Skeletal muscle tissue (tissue), 4 donors: Measurements from ENCODE around the gene DGKG. TPM values are rescaled to one million over a fixed set of nuclear protein-coding genes. Genes with fewer than 3 reads are reported as not detected.

Experiments
- H3K27ac ChIP-seq: one replicate; pipeline ENCODE4 v1.7.0; 2013; ENCODE audit warnings: mild to moderate bottlenecking, low read depth, low read length, inconsistent platforms
- H3K27me3 ChIP-seq, 3 donors: one replicate each; pipeline ENCODE4 v1.7.0; 2013; ENCODE audit warnings: low read length in 3 of 3; ENCODE audit not compliant: control insufficient read depth in 3 of 3, insufficient read depth in 3 of 3
- H3K36me3 ChIP-seq, 3 donors: one replicate each; pipeline ENCODE4 v1.7.0; 2013; ENCODE audit warnings: low read length in 3 of 3; ENCODE audit not compliant: control insufficient read depth in 3 of 3, insufficient read depth in 3 of 3
- H3K4me1 ChIP-seq, 3 donors: one replicate each; pipeline ENCODE4 v1.7.0; 2013; ENCODE audit warnings: low read length in 3 of 3, mild to moderate bottlenecking in 3 of 3; ENCODE audit not compliant: control insufficient read depth in 3 of 3, insufficient read depth in 3 of 3
- H3K4me3 ChIP-seq, 3 donors: one replicate each; pipeline ENCODE4 v1.7.0; 2013; ENCODE audit warnings: low read length in 3 of 3
- H3K9ac ChIP-seq, 3 donors: one replicate each; pipeline ENCODE4 v1.7.0; 2013; ENCODE audit warnings: low read length in 3 of 3, mild to moderate bottlenecking in 3 of 3, moderate library complexity in 2 of 3, low read depth in 1 of 3
- H3K9me3 ChIP-seq, 3 donors: one replicate each; pipeline ENCODE4 v1.7.0; 2013; ENCODE audit warnings: low read length in 3 of 3; ENCODE audit not compliant: control insufficient read depth in 3 of 3
- total RNA-seq: library from RNA; depleted of rRNA; stranded (reverse); fragments of >200 nt; gene quantifications from one replicate; pipeline ENCODE4 v1.2.3, GENCODE V29; 2014
- donor health status: Osteomylitis.

Gene DGKG
- total RNA-seq, 1 donor from 2014 or later: 2.6 TPM

- no peaks in the 10 kb centered on the region for H3K9me3 ChIP-seq
These were observed 127.9 kb downstream of the DGKG start for GRCh38 chr3:186234152-186234551.

GRCh38 chr3:186226482-186226881 is 135.6 kb downstream of the DGKG start:
- H3K4me1 ChIP-seq: peaks cover 18 to 33% (median 20%) of the 10 kb centered on the region in 3 donors
- H3K27me3 ChIP-seq: no peaks in the 10 kb centered on the region

More at GRCh38 chr3:186234152-186234551, 127.9 kb downstream of the DGKG start:
- Histone ChIP-seq H3K27ac (no peak overlapping the region), H3K4me3 (no peak overlapping the region), H3K36me3 (no peaks in the 10 kb centered on the region), H3K9ac (no peak overlapping the region), H3K27me3 (peaks cover 0 to 3% (median 0%) of the 10 kb centered on the region in 3 donors), H3K4me1 (peaks cover 5 to 27% (median 25%) of the 10 kb centered on the region in 3 donors)

GRCh38 chr3:186225603-186226002 is 136.4 kb downstream of the DGKG start:
- Histone ChIP-seq H3K36me3 (no peaks in the 10 kb centered on the region), H3K4me1 (peaks cover 26 to 42% (median 29%) of the 10 kb centered on the region in 3 donors), H3K27ac (no peak overlapping the region), H3K4me3 (no peak overlapping the region), H3K9ac (no peak overlapping the region), H3K9me3 (no peaks in the 10 kb centered on the region), H3K27me3 (no peaks in the 10 kb centered on the region)

More at GRCh38 chr3:186226482-186226881, 135.6 kb downstream of the DGKG start:
- Histone ChIP-seq H3K9me3 (no peaks in the 10 kb centered on the region), H3K9ac (no peak overlapping the region), H3K4me3 (no peak overlapping the region), H3K36me3 (no peaks in the 10 kb centered on the region), H3K27ac (no peak overlapping the region)

- Histone ChIP-seq H3K4me3 (no peak overlapping the region), H3K4me1 (peaks cover 33 to 57% (median 43%) of the 10 kb centered on the region in 3 donors), H3K27me3 (no peaks in the 10 kb centered on the region), H3K9me3 (no peaks in the 10 kb centered on the region), H3K36me3 (no peaks in the 10 kb centered on the region), H3K27ac (no peak overlapping the region), H3K9ac (no peak overlapping the region)
These were observed 137.9 kb downstream of the DGKG start for GRCh38 chr3:186224041-186224610.

GRCh38 chr3:186223476-186223875 is 138.6 kb downstream of the DGKG start:
- H3K4me1 ChIP-seq: peaks cover 33 to 58% (median 46%) of the 10 kb centered on the region in 3 donors
- no peak overlapping the region for H3K4me3 ChIP-seq

GRCh38 chr3:186221760-186222378 is 140.2 kb downstream of the DGKG start:
- peak overlapping the region in 1 of 3 donors; percentile 47 for H3K9ac ChIP-seq
- H3K27ac ChIP-seq: peak overlapping the region; percentile 76
- no peaks in the 10 kb centered on the region for H3K27me3 ChIP-seq
- peak overlapping the region in 1 of 3 donors; percentile 31 for H3K4me3 ChIP-seq
- H3K9me3 ChIP-seq: no peaks in the 10 kb centered on the region
- H3K4me1 ChIP-seq: peaks cover 33 to 58% (median 46%) of the 10 kb centered on the region in 3 donors
- H3K36me3 ChIP-seq: no peaks in the 10 kb centered on the region

More at GRCh38 chr3:186223476-186223875, 138.6 kb downstream of the DGKG start:
- Histone ChIP-seq H3K36me3 (no peaks in the 10 kb centered on the region), H3K27me3 (no peaks in the 10 kb centered on the region), H3K9me3 (no peaks in the 10 kb centered on the region), H3K9ac (no peak overlapping the region), H3K27ac (no peak overlapping the region)

GRCh38 chr3:186220911-186221645 is 141.0 kb downstream of the DGKG start:
- H3K4me3 ChIP-seq: peak overlapping the region in 1 of 3 donors; percentile 31
- H3K4me1 ChIP-seq: peaks cover 32 to 53% (median 46%) of the 10 kb centered on the region in 3 donors
- H3K27me3 ChIP-seq: no peaks in the 10 kb centered on the region
- no peaks in the 10 kb centered on the region for H3K9me3 ChIP-seq
- peak overlapping the region in 2 of 3 donors; percentile 20 to 47 for H3K9ac ChIP-seq
- no peaks in the 10 kb centered on the region for H3K36me3 ChIP-seq
- peak overlapping the region; percentile 76 for H3K27ac ChIP-seq

- H3K9ac ChIP-seq: peak overlapping the region in 1 of 3 donors; percentile 47
- H3K9me3 ChIP-seq: no peaks in the 10 kb centered on the region
- H3K4me1 ChIP-seq: peaks cover 25 to 45% (median 40%) of the 10 kb centered on the region in 3 donors
- peak overlapping the region; percentile 76 for H3K27ac ChIP-seq
- H3K27me3 ChIP-seq: no peaks in the 10 kb centered on the region
- H3K36me3 ChIP-seq: no peaks in the 10 kb centered on the region
- no peak overlapping the region for H3K4me3 ChIP-seq
These were observed 141.7 kb downstream of the DGKG start for GRCh38 chr3:186220365-186220764.

- Histone ChIP-seq H3K27ac (peak overlapping the region; percentile 49), H3K4me1 (peaks cover 24 to 43% (median 38%) of the 10 kb centered on the region in 3 donors)
These were observed 142.8 kb downstream of the DGKG start for GRCh38 chr3:186219211-186219638.

More at GRCh38 chr3:186219211-186219638, 142.8 kb downstream of the DGKG start:
- Histone ChIP-seq H3K27me3 (no peaks in the 10 kb centered on the region), H3K9ac (no peak overlapping the region), H3K4me3 (no peak overlapping the region), H3K9me3 (no peaks in the 10 kb centered on the region), H3K36me3 (no peaks in the 10 kb centered on the region)
